Liver (tissue), 3 donors: Measurements from ENCODE around the gene BMP7.

Experiments used
- ATF3 ChIP-seq: IDR thresholded peaks from 2 replicates; pipeline ENCODE4 v1.6.1; 2016; ENCODE audit warnings: antibody characterized with exemption
- CTCF ChIP-seq: fragments of 150-350 bp; IDR thresholded peaks from 2 replicates; pipeline ENCODE4 v1.5.1; 2017; ENCODE audit warnings: improper control_type of control experiment, low read depth, low read length; ENCODE audit not compliant: missing input control
- EGR1 ChIP-seq, 2 donors: IDR thresholded peaks; 2 replicates each; pipeline ENCODE4 v1.6.1; 2016 to 2018; ENCODE audit warnings: antibody characterized with exemption in 2 of 2, low read depth in 2 of 2
- GABPA ChIP-seq, 2 donors: IDR thresholded peaks in 1 of 2; conservative IDR thresholded peaks in 1 of 2; 2 replicates each; pipeline ENCODE4 v1.6.1; 2016; ENCODE audit warnings: antibody characterized with exemption in 2 of 2, mild to moderate bottlenecking in 1 of 2, moderate library complexity in 1 of 2
- HNF4G ChIP-seq: IDR thresholded peaks from 2 replicates; pipeline ENCODE4 v1.6.1; 2016; ENCODE audit warnings: antibody characterized with exemption
- JUND ChIP-seq, 2 donors: IDR thresholded peaks; 2 replicates each; pipeline ENCODE4 v1.6.1; 2016; ENCODE audit warnings: antibody characterized with exemption in 2 of 2
- NR2F2 ChIP-seq: IDR thresholded peaks from 2 replicates; pipeline ENCODE4 v1.6.1; 2016; ENCODE audit warnings: antibody characterized with exemption
- RAD21 ChIP-seq, 2 donors: IDR thresholded peaks; 2 replicates each; pipeline ENCODE4 v1.6.1; 2016; ENCODE audit warnings: antibody characterized with exemption in 2 of 2, mild to moderate bottlenecking in 2 of 2
- REST ChIP-seq: IDR thresholded peaks from 2 replicates; pipeline ENCODE4 v1.6.1; 2016; ENCODE audit warnings: antibody characterized with exemption, mild to moderate bottlenecking
- SP1 ChIP-seq: IDR thresholded peaks from 2 replicates; pipeline ENCODE4 v1.6.1; 2018; ENCODE audit warnings: antibody characterized with exemption, mild to moderate bottlenecking
- TAF1 ChIP-seq: conservative IDR thresholded peaks from 2 replicates; pipeline ENCODE4 v1.6.1; 2016; ENCODE audit warnings: antibody characterized with exemption, mild to moderate bottlenecking
- YY1 ChIP-seq: IDR thresholded peaks from 2 replicates; pipeline ENCODE4 v1.6.1; 2016; ENCODE audit warnings: antibody characterized with exemption, mild to moderate bottlenecking
- TF ChIP-seq, protein P1 (sequence below): IDR thresholded peaks from 2 replicates; pipeline ENCODE4 v1.6.1; 2016; ENCODE audit warnings: antibody characterized with exemption
- donor health status: healthy.
- donor health status: healthy.

GRCh38 chr20:57205606-57206219 lies 60.7 kb downstream of the BMP7 start:
- TF ChIP-seq CTCF (no peak), ATF3 (no peak), TAF1 (no peak), RAD21 (IDR thresholded peaks at IDR 0.05) (no peak), HNF4G (no peak), NR2F2 (no peak), YY1 (no peak), EGR1 (IDR thresholded peaks at IDR 0.05; ENCODE audit: low read depth in 2 of 2) (no peak), REST (no peak), JUND (IDR thresholded peaks at IDR 0.05) (no peak), SP1 (no peak), GABPA (IDR thresholded peaks at IDR 0.05 in 1 of 2, conservative IDR thresholded peaks at IDR 0.05 in 1 of 2) (no peak)
- TF ChIP-seq, protein P1, sequence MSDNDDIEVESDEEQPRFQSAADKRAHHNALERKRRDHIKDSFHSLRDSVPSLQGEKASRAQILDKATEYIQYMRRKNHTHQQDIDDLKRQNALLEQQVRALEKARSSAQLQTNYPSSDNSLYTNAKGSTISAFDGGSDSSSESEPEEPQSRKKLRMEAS, result no peak
